Right lobe of liver (tissue), 4 donors: Measurements from ENCODE around the gene TNRC18.
"Not testable (repeated sequence)": the region's sequence is repeated elsewhere in the genome, so short reads cannot be mapped to it uniquely, and the experiment has no call there.

Experiments used
- CTCF ChIP-seq, 4 donors: fragments of 200-600 bp in 3 of 4; fragments of 450-650 bp in 1 of 4; IDR thresholded peaks; one replicate each; pipeline versions ENCODE4 v1.5.1 to v1.8.0; 2016 to 2022; ENCODE audit warnings: antibody characterized with exemption in 4 of 4, mild to moderate bottlenecking in 2 of 4
- POLR2A ChIP-seq: fragments of 450-650 bp; IDR thresholded peaks from one replicate; pipeline ENCODE4 v1.6.1; 2017; ENCODE audit warnings: antibody characterized with exemption, mild to moderate bottlenecking
- donor health status: DM: no; HTN: no; CAD: no.
- donor health status: DM: no; HTN: no; CAD: no.
- donor health status: DM: no; HTN: yes; CAD: no.

GRCh38 chr7:5269992-5270657, 153.5 kb downstream of the TNRC18 start:
- not testable (repeated sequence) for TF ChIP-seq CTCF (IDR thresholded peaks at IDR 0.05); POLR2A
